Transverse colon (tissue), 4 donors: ENCODE results near the gene POU1F1.

Experiments
- EP300 ChIP-seq: sonication (generic); formaldehyde crosslinking; IDR thresholded peaks from one replicate; pipeline ENCODE4 v1.6.1; 2017; ENCODE audit warnings: antibody characterized with exemption, low read depth
- POLR2A ChIP-seq: fragments of 450-650 bp; IDR thresholded peaks from one replicate; pipeline ENCODE4 v1.6.1; 2016; ENCODE audit warnings: antibody characterized with exemption, mild to moderate bottlenecking, moderate library complexity
- POLR2AphosphoS5 ChIP-seq, 3 donors: sonication (generic); formaldehyde crosslinking; IDR thresholded peaks; one replicate each; pipeline ENCODE4 v1.6.1; 2016; ENCODE audit warnings: antibody characterized with exemption in 3 of 3
- TF ChIP-seq, protein P1 (sequence below), 5 experiments: fragments of 200-600 bp in 3 of 5; fragments of 450-650 bp in 2 of 5; sonication (generic) in 3 of 5; IDR thresholded peaks; 1 replicate in 2 of 5; 2 replicates in 3 of 5; pipeline ENCODE4 v1.5.1; 2016 to 2017; ENCODE audit warnings: antibody characterized with exemption in 5 of 5, inconsistent platforms in 3 of 5, mild to moderate bottlenecking in 2 of 5, moderate library complexity in 1 of 5

GRCh38 chr3:87288446-87288845 lies 12.1 kb upstream of the POU1F1 start:
- TF ChIP-seq, protein P1, sequence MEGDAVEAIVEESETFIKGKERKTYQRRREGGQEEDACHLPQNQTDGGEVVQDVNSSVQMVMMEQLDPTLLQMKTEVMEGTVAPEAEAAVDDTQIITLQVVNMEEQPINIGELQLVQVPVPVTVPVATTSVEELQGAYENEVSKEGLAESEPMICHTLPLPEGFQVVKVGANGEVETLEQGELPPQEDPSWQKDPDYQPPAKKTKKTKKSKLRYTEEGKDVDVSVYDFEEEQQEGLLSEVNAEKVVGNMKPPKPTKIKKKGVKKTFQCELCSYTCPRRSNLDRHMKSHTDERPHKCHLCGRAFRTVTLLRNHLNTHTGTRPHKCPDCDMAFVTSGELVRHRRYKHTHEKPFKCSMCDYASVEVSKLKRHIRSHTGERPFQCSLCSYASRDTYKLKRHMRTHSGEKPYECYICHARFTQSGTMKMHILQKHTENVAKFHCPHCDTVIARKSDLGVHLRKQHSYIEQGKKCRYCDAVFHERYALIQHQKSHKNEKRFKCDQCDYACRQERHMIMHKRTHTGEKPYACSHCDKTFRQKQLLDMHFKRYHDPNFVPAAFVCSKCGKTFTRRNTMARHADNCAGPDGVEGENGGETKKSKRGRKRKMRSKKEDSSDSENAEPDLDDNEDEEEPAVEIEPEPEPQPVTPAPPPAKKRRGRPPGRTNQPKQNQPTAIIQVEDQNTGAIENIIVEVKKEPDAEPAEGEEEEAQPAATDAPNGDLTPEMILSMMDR (IDR thresholded peaks at IDR 0.05) = no peak
- TF ChIP-seq POLR2A (no peak), POLR2AphosphoS5 (IDR thresholded peaks at IDR 0.05) (no peak), EP300 (no peak)
